NB4 (cell line): Measurements from ENCODE around the gene GAS2.

Experiments used
- MYC ChIP-seq: IDR thresholded peaks from 2 replicates; pipeline ENCODE4 v1.6.1; 2011; ENCODE audit warnings: low read depth, low read length
- TF ChIP-seq, protein P1 (sequence below): IDR thresholded peaks from one replicate; pipeline ENCODE4 v1.5.1; 2012; ENCODE audit warnings: low read depth, low read length

DNA sequence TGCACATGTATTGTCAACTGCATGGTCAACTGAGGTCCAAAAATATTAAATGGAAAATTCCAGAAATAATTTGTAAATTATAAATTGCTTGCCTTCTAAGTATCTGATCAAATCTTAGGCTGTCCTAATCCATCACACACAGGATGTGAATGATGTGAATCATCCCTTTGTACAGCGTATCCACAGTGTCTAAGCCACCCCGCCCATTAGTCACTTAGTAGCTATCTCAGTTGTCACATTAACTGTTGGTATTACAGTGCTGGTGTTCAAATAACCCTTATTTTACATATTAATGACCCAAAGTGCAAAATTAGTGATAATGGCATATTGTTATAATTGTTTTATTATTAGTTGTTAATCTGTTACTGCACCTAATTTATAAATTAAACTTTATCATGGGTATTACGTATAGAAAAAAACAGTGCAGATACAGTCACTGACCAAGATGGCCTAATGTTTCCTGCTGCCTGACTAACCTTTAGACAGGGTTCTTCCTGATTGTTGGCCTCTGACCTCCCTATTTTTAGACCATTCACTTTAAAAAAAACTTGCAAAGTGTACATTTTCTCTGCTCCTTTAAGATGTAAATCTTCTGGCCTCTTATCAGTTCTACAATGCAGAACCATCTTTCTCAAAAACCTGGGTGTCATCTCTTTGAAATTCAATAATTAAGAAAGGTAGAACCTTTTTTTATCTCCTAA lies 166.1 kb downstream of the GAS2 start:
- no peak for TF ChIP-seq MYC
- TF ChIP-seq, protein P1, sequence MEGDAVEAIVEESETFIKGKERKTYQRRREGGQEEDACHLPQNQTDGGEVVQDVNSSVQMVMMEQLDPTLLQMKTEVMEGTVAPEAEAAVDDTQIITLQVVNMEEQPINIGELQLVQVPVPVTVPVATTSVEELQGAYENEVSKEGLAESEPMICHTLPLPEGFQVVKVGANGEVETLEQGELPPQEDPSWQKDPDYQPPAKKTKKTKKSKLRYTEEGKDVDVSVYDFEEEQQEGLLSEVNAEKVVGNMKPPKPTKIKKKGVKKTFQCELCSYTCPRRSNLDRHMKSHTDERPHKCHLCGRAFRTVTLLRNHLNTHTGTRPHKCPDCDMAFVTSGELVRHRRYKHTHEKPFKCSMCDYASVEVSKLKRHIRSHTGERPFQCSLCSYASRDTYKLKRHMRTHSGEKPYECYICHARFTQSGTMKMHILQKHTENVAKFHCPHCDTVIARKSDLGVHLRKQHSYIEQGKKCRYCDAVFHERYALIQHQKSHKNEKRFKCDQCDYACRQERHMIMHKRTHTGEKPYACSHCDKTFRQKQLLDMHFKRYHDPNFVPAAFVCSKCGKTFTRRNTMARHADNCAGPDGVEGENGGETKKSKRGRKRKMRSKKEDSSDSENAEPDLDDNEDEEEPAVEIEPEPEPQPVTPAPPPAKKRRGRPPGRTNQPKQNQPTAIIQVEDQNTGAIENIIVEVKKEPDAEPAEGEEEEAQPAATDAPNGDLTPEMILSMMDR: no peak
